ENCODE data around the gene GRK2.

GRK2 gene

GRCh38 chr11:67270256-67271204 lies 4.3 kb downstream of the GRK2 start:
- Histone ChIP-seq H3K27me3 (ENCODE audit: control insufficient read depth, insufficient read depth, low read length, poor library complexity, severe bottlenecking) (peaks cover 4% of the 10 kb centered on the region), H3K27ac (ENCODE audit: insufficient read depth, low read depth, low read length, poor library complexity, severe bottlenecking) (peak overlapping the region; percentile 44), H3K4me3 (ENCODE audit: insufficient read depth, low read depth, low read length) (peak overlapping the region; percentile 7), H3K9me3 (ENCODE audit: control insufficient read depth, low read length) (no peaks in the 10 kb centered on the region), H3K36me3 (ENCODE audit: control insufficient read depth, insufficient read depth, low read length) (no peaks in the 10 kb centered on the region), H3K4me1 (ENCODE audit: control insufficient read depth, insufficient read depth, low read length) (peaks cover 42% of the 10 kb centered on the region)
- 34 to 36% methylated on average over 28 of the region's 28 CpGs for WGBS, 2 experiments

- H3K27ac ChIP-seq (ENCODE audit: insufficient read depth, low read depth, low read length, poor library complexity, severe bottlenecking): no peak overlapping the region
Measured at GRCh38 chr11:67271205-67271540, 4.9 kb downstream of the GRK2 start.

GRCh38 chr11:67271541-67272284 lies 5.4 kb downstream of the GRK2 start:
- no peak overlapping the region for H3K4me3 ChIP-seq (ENCODE audit: insufficient read depth, low read depth, low read length)
- no peaks in the 10 kb centered on the region for H3K9me3 ChIP-seq (ENCODE audit: control insufficient read depth, low read length)
- H3K27ac ChIP-seq (ENCODE audit: insufficient read depth, low read depth, low read length, poor library complexity, severe bottlenecking): no peak overlapping the region
- no peaks in the 10 kb centered on the region for H3K27me3 ChIP-seq (ENCODE audit: control insufficient read depth, insufficient read depth, low read length, poor library complexity, severe bottlenecking)
- 85 to 86% methylated on average over 19 of the region's 19 CpGs for WGBS, 2 experiments
- no peaks in the 10 kb centered on the region for H3K36me3 ChIP-seq (ENCODE audit: control insufficient read depth, insufficient read depth, low read length)
- H3K4me1 ChIP-seq (ENCODE audit: control insufficient read depth, insufficient read depth, low read length): peaks cover 44% of the 10 kb centered on the region

More at GRCh38 chr11:67271205-67271540, 4.9 kb downstream of the GRK2 start:
- H3K36me3 ChIP-seq (ENCODE audit: control insufficient read depth, insufficient read depth, low read length): no peaks in the 10 kb centered on the region
- no peaks in the 10 kb centered on the region for H3K27me3 ChIP-seq (ENCODE audit: control insufficient read depth, insufficient read depth, low read length, poor library complexity, severe bottlenecking)
- H3K4me1 ChIP-seq (ENCODE audit: control insufficient read depth, insufficient read depth, low read length): peaks cover 42% of the 10 kb centered on the region
- no peak overlapping the region for H3K4me3 ChIP-seq (ENCODE audit: insufficient read depth, low read depth, low read length)
- 84 to 88% methylated on average over 5 of the region's 5 CpGs for WGBS, 2 experiments
- H3K9me3 ChIP-seq (ENCODE audit: control insufficient read depth, low read length): no peaks in the 10 kb centered on the region

GRCh38 chr11:67272327-67273259 lies 6.3 kb downstream of the GRK2 start:
- Histone ChIP-seq H3K27ac (ENCODE audit: insufficient read depth, low read depth, low read length, poor library complexity, severe bottlenecking) (no peak overlapping the region), H3K36me3 (ENCODE audit: control insufficient read depth, insufficient read depth, low read length) (no peaks in the 10 kb centered on the region), H3K4me1 (ENCODE audit: control insufficient read depth, insufficient read depth, low read length) (peaks cover 50% of the 10 kb centered on the region), H3K27me3 (ENCODE audit: control insufficient read depth, insufficient read depth, low read length, poor library complexity, severe bottlenecking) (no peaks in the 10 kb centered on the region), H3K4me3 (ENCODE audit: insufficient read depth, low read depth, low read length) (no peak overlapping the region), H3K9me3 (ENCODE audit: control insufficient read depth, low read length) (no peaks in the 10 kb centered on the region)
- whole genome bisulfite sequencing, 2 experiments: 94% methylated on average over 23 of the region's 23 CpGs

- WGBS, 2 experiments: 84% methylated on average over 14 of the region's 14 CpGs
- H3K27me3 ChIP-seq (ENCODE audit: control insufficient read depth, insufficient read depth, low read length, poor library complexity, severe bottlenecking): no peaks in the 10 kb centered on the region
- H3K9me3 ChIP-seq (ENCODE audit: control insufficient read depth, low read length): no peaks in the 10 kb centered on the region
- H3K36me3 ChIP-seq (ENCODE audit: control insufficient read depth, insufficient read depth, low read length): no peaks in the 10 kb centered on the region
- H3K4me1 ChIP-seq (ENCODE audit: control insufficient read depth, insufficient read depth, low read length): peaks cover 47% of the 10 kb centered on the region
- no peak overlapping the region for H3K27ac ChIP-seq (ENCODE audit: insufficient read depth, low read depth, low read length, poor library complexity, severe bottlenecking)
- H3K4me3 ChIP-seq (ENCODE audit: insufficient read depth, low read depth, low read length): no peak overlapping the region
Measured at GRCh38 chr11:67273260-67273990, 7.2 kb downstream of the GRK2 start.

GRCh38 chr11:67274768-67275605 lies 8.7 kb downstream of the GRK2 start:
- H3K27me3 ChIP-seq (ENCODE audit: control insufficient read depth, insufficient read depth, low read length, poor library complexity, severe bottlenecking): no peaks in the 10 kb centered on the region
- no peaks in the 10 kb centered on the region for H3K9me3 ChIP-seq (ENCODE audit: control insufficient read depth, low read length)
- peaks cover 1% of the 10 kb centered on the region for H3K36me3 ChIP-seq (ENCODE audit: control insufficient read depth, insufficient read depth, low read length)
- H3K27ac ChIP-seq (ENCODE audit: insufficient read depth, low read depth, low read length, poor library complexity, severe bottlenecking): no peak overlapping the region
- H3K4me1 ChIP-seq (ENCODE audit: control insufficient read depth, insufficient read depth, low read length): peaks cover 32% of the 10 kb centered on the region
- WGBS, 2 experiments: 92 to 93% methylated on average over 35 of the region's 35 CpGs
- no peak overlapping the region for H3K4me3 ChIP-seq (ENCODE audit: insufficient read depth, low read depth, low read length)

- peaks cover 26% of the 10 kb centered on the region for H3K4me1 ChIP-seq (ENCODE audit: control insufficient read depth, insufficient read depth, low read length)
- no peak overlapping the region for H3K27ac ChIP-seq (ENCODE audit: insufficient read depth, low read depth, low read length, poor library complexity, severe bottlenecking)
- H3K27me3 ChIP-seq (ENCODE audit: control insufficient read depth, insufficient read depth, low read length, poor library complexity, severe bottlenecking): no peaks in the 10 kb centered on the region
- peaks cover 9% of the 10 kb centered on the region for H3K36me3 ChIP-seq (ENCODE audit: control insufficient read depth, insufficient read depth, low read length)
- WGBS, 2 experiments: 93 to 94% methylated on average over 17 of the region's 17 CpGs
- no peaks in the 10 kb centered on the region for H3K9me3 ChIP-seq (ENCODE audit: control insufficient read depth, low read length)
- H3K4me3 ChIP-seq (ENCODE audit: insufficient read depth, low read depth, low read length): no peak overlapping the region
Measured at GRCh38 chr11:67275606-67276409, 9.5 kb downstream of the GRK2 start.

GRCh38 chr11:67276781-67277230 lies 10.5 kb downstream of the GRK2 start:
- H3K4me1 ChIP-seq (ENCODE audit: control insufficient read depth, insufficient read depth, low read length): peaks cover 16% of the 10 kb centered on the region
- H3K27me3 ChIP-seq (ENCODE audit: control insufficient read depth, insufficient read depth, low read length, poor library complexity, severe bottlenecking): no peaks in the 10 kb centered on the region
- peak overlapping the region; percentile 10 for H3K4me3 ChIP-seq (ENCODE audit: insufficient read depth, low read depth, low read length)
- peaks cover 19% of the 10 kb centered on the region for H3K36me3 ChIP-seq (ENCODE audit: control insufficient read depth, insufficient read depth, low read length)
- H3K9me3 ChIP-seq (ENCODE audit: control insufficient read depth, low read length): no peaks in the 10 kb centered on the region
- peak overlapping the region; percentile 69 for H3K27ac ChIP-seq (ENCODE audit: insufficient read depth, low read depth, low read length, poor library complexity, severe bottlenecking)
- WGBS, 2 experiments: 76% methylated on average over 16 of the region's 16 CpGs
